ENCODE measurements around the gene HOXD4. TPM values are rescaled to one million over a fixed set of nuclear protein-coding genes. Genes with fewer than 3 reads are reported as not detected.

HOXD4 gene
- total RNA-seq, 1 experiment from 2014 or later: not detected

DNA sequence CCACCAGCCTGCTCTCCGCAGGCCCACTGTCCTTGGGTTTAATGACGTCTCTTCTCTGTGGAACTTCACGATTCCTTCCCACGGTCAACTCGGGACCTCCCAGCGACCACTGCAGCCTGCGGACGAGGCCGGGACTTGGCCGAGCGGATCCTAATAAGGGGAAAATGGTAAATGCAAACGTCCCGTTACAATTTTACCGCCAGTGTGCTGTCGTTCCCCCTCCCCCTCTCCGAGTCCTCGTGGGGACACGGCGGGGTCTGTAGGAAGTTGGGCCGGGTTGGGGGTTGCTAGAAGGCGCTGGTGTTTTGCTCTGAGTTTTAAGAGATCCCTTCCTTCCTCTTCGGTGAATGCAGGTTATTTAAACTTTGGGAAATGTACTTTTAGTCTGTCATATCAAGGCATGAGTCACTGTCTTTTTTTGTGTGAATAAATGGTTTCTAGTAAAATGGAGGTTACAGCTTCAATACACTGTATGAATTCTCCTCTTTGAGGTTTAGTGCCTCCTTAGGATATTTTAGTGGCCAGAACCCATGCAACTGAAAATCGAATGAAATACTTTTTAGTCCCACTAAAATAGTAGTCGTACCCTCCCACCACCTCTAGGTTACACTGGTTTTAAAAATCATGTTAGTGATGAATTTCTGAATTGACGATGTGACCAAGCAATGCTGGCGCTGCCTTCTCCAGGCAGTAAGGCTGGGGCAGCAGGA lies 42.0 kb upstream of the HOXD4 start:
- BruUV-seq (replicated peaks): no TSS peak
- ChIA-PET POLR2A (no interaction called here), CTCF (interaction anchor here (0.6 to 2.6 kb wide), 7 partner anchors 7 to 1033 kb away, joined by 3 to 23 read pairs (median 10); partner anchors contain the start of gene HOXD12)
- intact Hi-C loops (cut with micrococcal nuclease): no loop called here
- H3K27ac Mint-ChIP-seq (ENCODE audit: low read depth, unreplicated experiment): no peak overlapping the region
- DNase-seq (ENCODE audit: unreplicated experiment): no peak
- TF ChIP-seq CTCF (IDR thresholded peaks at IDR 0.05; ENCODE audit: unreplicated experiment): no peak
- H3K27me3 Mint-ChIP-seq (ENCODE audit: insufficient read depth, unreplicated experiment): peaks cover 22% of the 10 kb centered on the region
- H3K4me1 Mint-ChIP-seq (ENCODE audit: insufficient read depth, unreplicated experiment): peaks cover 7% of the 10 kb centered on the region
- H3K4me3 Mint-ChIP-seq (ENCODE audit: unreplicated experiment): no peak overlapping the region
- no peaks in the 10 kb centered on the region for H3K9me3 Mint-ChIP-seq (ENCODE audit: unreplicated experiment)
- no peaks in the 10 kb centered on the region for H3K36me3 Mint-ChIP-seq (ENCODE audit: insufficient read depth, unreplicated experiment)

- Mint-ChIP-seq H3K4me3 (ENCODE audit: unreplicated experiment) (no peak overlapping the region), H3K36me3 (ENCODE audit: insufficient read depth, unreplicated experiment) (no peaks in the 10 kb centered on the region), H3K27me3 (ENCODE audit: insufficient read depth, unreplicated experiment) (peaks cover 17% of the 10 kb centered on the region), H3K4me1 (ENCODE audit: insufficient read depth, unreplicated experiment) (peaks cover 7% of the 10 kb centered on the region), H3K27ac (ENCODE audit: low read depth, unreplicated experiment) (no peak overlapping the region), H3K9me3 (ENCODE audit: unreplicated experiment) (no peaks in the 10 kb centered on the region)
- ChIA-PET CTCF (interaction anchor here (0.6 to 2.6 kb wide), 18 partner anchors 8 to 1413 kb away, joined by 3 to 23 read pairs (median 4); partner anchors contain the start of gene HOXD12), POLR2A (no interaction called here)
- intact Hi-C loops (cut with micrococcal nuclease): no loop called here
- no peak for DNase-seq (ENCODE audit: unreplicated experiment)
- TF ChIP-seq CTCF (IDR thresholded peaks at IDR 0.05; ENCODE audit: unreplicated experiment): no peak
- BruUV-seq (replicated peaks): no TSS peak
Measured at GRCh38 chr2:176109946-176110345, 41.4 kb upstream of the HOXD4 start.

DNA sequence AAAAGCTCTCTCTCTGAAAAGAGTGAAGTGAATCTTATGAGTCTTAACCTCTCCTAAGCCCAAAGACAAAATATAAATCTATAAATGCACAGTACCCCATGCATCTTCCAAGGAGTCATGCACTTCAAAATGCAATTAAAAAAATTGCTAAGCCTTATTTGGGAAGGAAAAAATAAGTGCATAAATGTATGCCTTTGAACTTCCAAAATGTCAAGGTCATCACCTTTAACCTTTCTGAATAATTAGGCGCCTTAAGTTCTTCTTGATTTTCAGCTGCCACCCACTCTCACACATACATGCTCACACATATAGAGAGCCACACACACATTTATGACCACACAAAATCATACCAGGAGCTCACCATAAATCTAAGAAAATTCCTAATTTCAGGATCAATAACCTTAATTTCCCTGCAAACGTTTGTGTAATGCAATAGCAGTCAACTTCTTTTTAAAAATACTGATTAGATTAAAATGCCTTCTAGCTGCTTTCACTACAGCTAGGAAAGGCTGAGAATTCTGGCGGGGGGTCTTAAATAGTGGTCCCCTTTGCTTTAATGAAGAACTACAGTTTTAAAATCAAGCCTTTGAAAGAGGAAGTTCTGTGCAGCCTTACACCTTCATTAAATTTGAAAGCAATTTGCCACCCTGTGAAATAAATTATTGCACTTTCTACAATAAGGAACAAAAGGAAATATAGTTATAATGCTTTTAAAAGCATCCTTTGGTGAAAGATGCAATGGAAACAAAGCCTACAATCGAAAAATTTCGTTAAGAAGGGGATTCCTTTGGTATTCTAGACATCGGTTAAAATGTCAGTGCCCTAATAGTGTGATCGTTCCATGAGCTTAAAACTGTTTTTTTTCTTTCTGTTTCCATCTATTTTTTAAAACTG lies 40.7 kb upstream of the HOXD4 start:
- TF ChIP-seq CTCF (IDR thresholded peaks at IDR 0.05; ENCODE audit: unreplicated experiment): no peak
- Mint-ChIP-seq H3K27ac (ENCODE audit: low read depth, unreplicated experiment) (no peak overlapping the region), H3K9me3 (ENCODE audit: unreplicated experiment) (no peaks in the 10 kb centered on the region), H3K4me3 (ENCODE audit: unreplicated experiment) (no peak overlapping the region), H3K4me1 (ENCODE audit: insufficient read depth, unreplicated experiment) (peaks cover 7% of the 10 kb centered on the region), H3K36me3 (ENCODE audit: insufficient read depth, unreplicated experiment) (no peaks in the 10 kb centered on the region), H3K27me3 (ENCODE audit: insufficient read depth, unreplicated experiment) (peaks cover 10% of the 10 kb centered on the region)
- no TSS peak for BruUV-seq (replicated peaks)
- DNase-seq (ENCODE audit: unreplicated experiment): no peak
- intact Hi-C loops (cut with micrococcal nuclease): no loop called here
- POLR2A ChIA-PET: interaction anchor here (0.7 to 1.5 kb wide), 4 partner anchors 9 to 527 kb away, joined by 3 to 5 read pairs (median 4); no protein-coding TSS in a partner anchor
- CTCF ChIA-PET: interaction anchor here (0.6 to 2.6 kb wide), 40 partner anchors 8 to 1413 kb away, joined by 3 to 23 read pairs (median 4); partner anchors contain the start of genes HOXD12 and HOXD13

- intact Hi-C loops (cut with micrococcal nuclease): no loop called here
- peak; percentile 58 for DNase-seq (ENCODE audit: unreplicated experiment)
Measured at GRCh38 chr2:176111309-176111663, 40.1 kb upstream of the HOXD4 start.

More at GRCh38 chr2:176111309-176111663, 40.1 kb upstream of the HOXD4 start:
- POLR2A ChIA-PET: interaction anchor here (0.7 to 1.5 kb wide), 4 partner anchors 9 to 526 kb away, joined by 3 to 5 read pairs (median 4); no protein-coding TSS in a partner anchor
- Mint-ChIP-seq H3K4me3 (ENCODE audit: unreplicated experiment) (no peak overlapping the region), H3K36me3 (ENCODE audit: insufficient read depth, unreplicated experiment) (no peaks in the 10 kb centered on the region), H3K4me1 (ENCODE audit: insufficient read depth, unreplicated experiment) (peaks cover 2% of the 10 kb centered on the region), H3K27me3 (ENCODE audit: insufficient read depth, unreplicated experiment) (peaks cover 8% of the 10 kb centered on the region), H3K9me3 (ENCODE audit: unreplicated experiment) (no peaks in the 10 kb centered on the region), H3K27ac (ENCODE audit: low read depth, unreplicated experiment) (no peak overlapping the region)
- no TSS peak for BruUV-seq (replicated peaks)
- CTCF ChIA-PET: interaction anchor here (0.6 to 2.6 kb wide), 35 partner anchors 9 to 1045 kb away, joined by 3 to 23 read pairs (median 4); partner anchors contain the start of genes HOXD12 and HOXD13
- TF ChIP-seq CTCF (IDR thresholded peaks at IDR 0.05; ENCODE audit: unreplicated experiment): peak; percentile 56
